OCI-LY1 (cell line): ENCODE measurements around the gene EHD2.

ENCODE experiments used
- H2AFZ ChIP-seq: fragments of 200-600 bp; sonication (generic), shearing (Covaris generic); 2 replicates; pipeline ENCODE4 v1.6.0; 2014; ENCODE audit warnings: antibody characterized with exemption, mild to moderate bottlenecking, low read length
- H3F3A ChIP-seq: fragments of 200-600 bp; sonication (generic), shearing (Covaris generic); 2 replicates; pipeline ENCODE4 v1.6.0; 2014; ENCODE audit warnings: mild to moderate bottlenecking, antibody characterized with exemption, low read length, moderate library complexity; ENCODE audit not compliant: insufficient read depth
- H3K27ac ChIP-seq: fragments of 200-600 bp; sonication (generic); 2 replicates; pipeline ENCODE4 v1.5.1; 2014; ENCODE audit warnings: low read length, mixed run types, mild to moderate bottlenecking, low read depth; ENCODE audit not compliant: poor library complexity, severe bottlenecking
- H3K27me3 ChIP-seq: fragments of 200-600 bp; sonication (generic); 2 replicates; pipeline ENCODE4 v1.6.0; 2014; ENCODE audit warnings: antibody characterized with exemption, mild to moderate bottlenecking, low read length, moderate library complexity; ENCODE audit not compliant: insufficient read depth
- H3K36me3 ChIP-seq: fragments of 200-600 bp; sonication (generic); 2 replicates; pipeline ENCODE4 v1.6.1; 2014; ENCODE audit warnings: mild to moderate bottlenecking, antibody characterized with exemption, low read length, moderate library complexity, mixed read lengths; ENCODE audit not compliant: insufficient read depth
- H3K4me1 ChIP-seq: fragments of 200-600 bp; sonication (generic); 2 replicates; pipeline ENCODE4 v1.5.1; 2014; ENCODE audit warnings: mild to moderate bottlenecking, low read length, moderate library complexity; ENCODE audit not compliant: insufficient read depth, severe bottlenecking
- H3K4me2 ChIP-seq: fragments of 200-600 bp; sonication (generic), shearing (Covaris generic); 2 replicates; pipeline ENCODE4 v1.6.1; 2014; ENCODE audit warnings: low read length
- H3K4me3 ChIP-seq: fragments of 200-600 bp; sonication (generic); 2 replicates; pipeline ENCODE4 v1.5.1; 2014; ENCODE audit warnings: low read length, low read depth, mild to moderate bottlenecking, mixed read lengths; ENCODE audit not compliant: poor library complexity, severe bottlenecking
- H3K79me2 ChIP-seq: fragments of 200-600 bp; shearing (Covaris generic); 2 replicates; pipeline ENCODE4 v1.6.1; 2016; ENCODE audit warnings: mixed run types, low read length, mixed read lengths; ENCODE audit not compliant: insufficient read depth
- H3K9ac ChIP-seq: fragments of 200-600 bp; sonication (generic), shearing (Covaris generic); 2 replicates; pipeline ENCODE4 v1.6.1; 2014; ENCODE audit warnings: mild to moderate bottlenecking, low read length, mixed read lengths
- H3K9me2 ChIP-seq: fragments of 200-600 bp; sonication (generic), shearing (Covaris generic); 2 replicates; pipeline ENCODE4 v1.6.1; 2014; ENCODE audit warnings: low read depth, mild to moderate bottlenecking, low read length, mixed read lengths
- H3K9me3 ChIP-seq: fragments of 200-600 bp; shearing (Covaris generic); 2 replicates; pipeline ENCODE4 v1.6.1; 2014; ENCODE audit warnings: low read length, mixed read lengths
- H4K20me1 ChIP-seq: fragments of 200-600 bp; sonication (generic), shearing (Covaris generic); 2 replicates; pipeline ENCODE4 v1.6.0; 2016; ENCODE audit warnings: mild to moderate bottlenecking, low read length; ENCODE audit not compliant: insufficient read depth
- CTCF ChIP-seq: fragments of 200-600 bp; sonication (generic), shearing (Covaris generic); IDR thresholded peaks from 2 replicates; pipeline ENCODE4 v1.5.1; 2017; ENCODE audit warnings: mild to moderate bottlenecking, antibody characterized with exemption, low read length, moderate library complexity, mixed read lengths
- EZH2 ChIP-seq: fragments of 200-600 bp; sonication (generic), shearing (Covaris generic); IDR thresholded peaks from 2 replicates; pipeline ENCODE4 v1.8.0; 2017; ENCODE audit warnings: borderline replicate concordance, mixed run types, mild to moderate bottlenecking, antibody characterized with exemption, low read length, moderate library complexity, mixed read lengths

Gene EHD2

GRCh38 chr19:47673426-47673825 lies 39.8 kb upstream of the EHD2 start:
- H3K4me2 ChIP-seq, result no peak overlapping the region
- H3K27ac ChIP-seq, result no peak overlapping the region
- no peaks in the 10 kb centered on the region for H3K4me1 ChIP-seq
- H3K9ac ChIP-seq, result no peak overlapping the region
- no peaks in the 10 kb centered on the region for H3F3A ChIP-seq
- H2AFZ ChIP-seq, result no peak overlapping the region
- no peaks in the 10 kb centered on the region for H3K9me2 ChIP-seq
- H3K36me3 ChIP-seq, result peaks cover 10% of the 10 kb centered on the region; the same call in 1 of the 2 replicates
- no peaks in the 10 kb centered on the region for H3K27me3 ChIP-seq
- no peak overlapping the region for H3K4me3 ChIP-seq
- no peaks in the 10 kb centered on the region for H3K79me2 ChIP-seq
- no peaks in the 10 kb centered on the region for H3K9me3 ChIP-seq
- H4K20me1 ChIP-seq, result no peaks in the 10 kb centered on the region
- TF ChIP-seq CTCF, result no peak
- no peak for TF ChIP-seq EZH2

GRCh38 chr19:47674548-47674947 lies 38.7 kb upstream of the EHD2 start:
- no peak overlapping the region for H3K27ac ChIP-seq
- H3K36me3 ChIP-seq, result peaks cover 12% of the 10 kb centered on the region; the same call in 1 of the 2 replicates
- no peak overlapping the region for H3K9ac ChIP-seq
- H2AFZ ChIP-seq, result no peak overlapping the region
- no peaks in the 10 kb centered on the region for H3K27me3 ChIP-seq
- no peak overlapping the region for H3K4me2 ChIP-seq
- no peaks in the 10 kb centered on the region for H3K4me1 ChIP-seq
- no peaks in the 10 kb centered on the region for H3K9me3 ChIP-seq
- no peaks in the 10 kb centered on the region for H3K79me2 ChIP-seq
- H3K9me2 ChIP-seq, result no peaks in the 10 kb centered on the region
- H4K20me1 ChIP-seq, result no peaks in the 10 kb centered on the region
- H3K4me3 ChIP-seq, result no peak overlapping the region
- TF ChIP-seq EZH2, result no peak
- no peak for TF ChIP-seq CTCF
- no peaks in the 10 kb centered on the region for H3F3A ChIP-seq

GRCh38 chr19:47675271-47675670 lies 38.0 kb upstream of the EHD2 start:
- no peaks in the 10 kb centered on the region for H3K9me3 ChIP-seq
- no peak overlapping the region for H3K27ac ChIP-seq
- H3K4me1 ChIP-seq, result no peaks in the 10 kb centered on the region
- H3K27me3 ChIP-seq, result no peaks in the 10 kb centered on the region
- no peaks in the 10 kb centered on the region for H3K9me2 ChIP-seq
- H3F3A ChIP-seq, result no peaks in the 10 kb centered on the region
- H3K36me3 ChIP-seq, result peaks cover 19% of the 10 kb centered on the region
- no peaks in the 10 kb centered on the region for H3K79me2 ChIP-seq
- no peak overlapping the region for H3K4me3 ChIP-seq
- no peaks in the 10 kb centered on the region for H4K20me1 ChIP-seq
- H3K9ac ChIP-seq, result no peak overlapping the region
- TF ChIP-seq CTCF (no peak), EZH2 (no peak)
- no peak overlapping the region for H3K4me2 ChIP-seq
- no peak overlapping the region for H2AFZ ChIP-seq
